Glomerular visceral epithelial cell (primary cell): ENCODE results near the gene ACAA1.

Experiments
- DNase-seq: peaks from one replicate; pipeline ENCODE4 v3.0.0-alpha.2; 2016; ENCODE audit errors: extremely low spot score

The ACAA1 gene

GRCh38 chr3:38118421-38119247 is 18.3 kb downstream of the ACAA1 start:
- DNase-seq = no peak

GRCh38 chr3:38117748-38118420 is 19.0 kb downstream of the ACAA1 start:
- DNase-seq = peak; percentile 49

GRCh38 chr3:38117163-38117716 is 19.7 kb downstream of the ACAA1 start:
- DNase-seq = peak; percentile 36

GRCh38 chr3:38116471-38117162 is 20.3 kb downstream of the ACAA1 start:
- no peak for DNase-seq

GRCh38 chr3:38115645-38116427 is 21.1 kb downstream of the ACAA1 start:
- DNase-seq = no peak

GRCh38 chr3:38114875-38115644 is 21.9 kb downstream of the ACAA1 start:
- peak; percentile 62 for DNase-seq

- no peak for DNase-seq
These were observed 22.7 kb downstream of the ACAA1 start for GRCh38 chr3:38114052-38114874.

GRCh38 chr3:38112378-38112761 is 24.6 kb downstream of the ACAA1 start:
- no peak for DNase-seq

GRCh38 chr3:38111696-38112377 is 25.1 kb downstream of the ACAA1 start:
- DNase-seq = no peak

- no peak for DNase-seq
These were observed 25.7 kb downstream of the ACAA1 start for GRCh38 chr3:38111201-38111600.

- DNase-seq = no peak
These were observed 26.4 kb downstream of the ACAA1 start for GRCh38 chr3:38110314-38111050.

- no peak for DNase-seq
These were observed 27.2 kb downstream of the ACAA1 start for GRCh38 chr3:38109580-38110313.

GRCh38 chr3:38108649-38109579 is 28.0 kb downstream of the ACAA1 start:
- DNase-seq = no peak

- no peak for DNase-seq
These were observed 28.8 kb downstream of the ACAA1 start for GRCh38 chr3:38107911-38108648.

GRCh38 chr3:38105525-38105924 is 31.4 kb downstream of the ACAA1 start:
- no peak for DNase-seq

- DNase-seq = no peak
These were observed 34.5 kb downstream of the ACAA1 start for GRCh38 chr3:38102444-38102814.
